ENCODE measurements around the gene WNK1. TPM values are rescaled to one million over a fixed set of nuclear protein-coding genes. Genes with fewer than 3 reads are reported as not detected.

The WNK1 gene
- total and polyA plus RNA-seq, 2 donors (not counting 3 experiments of a cell fraction or from before 2014, with no cell fraction given), result 46.3 to 108 TPM

DNA sequence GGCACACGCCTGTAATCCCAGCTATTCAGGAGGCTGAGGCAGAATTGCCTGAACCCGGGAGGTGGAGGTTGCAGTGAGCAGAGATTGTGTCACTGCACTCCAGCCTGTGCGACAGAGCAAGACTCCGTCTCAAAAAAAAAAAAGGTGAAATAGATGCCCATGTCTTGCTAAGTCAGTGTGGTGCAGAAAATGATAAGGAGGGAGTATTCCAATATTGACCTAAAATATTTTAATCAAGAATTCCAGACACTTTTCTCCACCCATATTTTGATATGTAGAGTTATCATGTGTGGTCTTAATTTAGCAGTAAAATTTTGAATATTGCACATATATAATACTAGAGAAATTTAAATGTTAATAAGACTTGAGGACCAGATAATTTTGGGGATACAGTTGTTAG is 57.7 kb downstream of the WNK1 start:
- Histone ChIP-seq H3K9me1 (replicated peaks; ENCODE audit: control insufficient read depth, extremely low read depth, insufficient read depth, low read length) (no peaks in the 10 kb centered on the region), H3K27ac (ENCODE audit: insufficient read depth, low read depth, low read length) (no peak overlapping the region), H3K36me3 (ENCODE audit: control insufficient read depth in 2 of 2, extremely low read depth in 1 of 2, insufficient read depth in 2 of 2, low read length in 2 of 2) (no peaks in the 10 kb centered on the region), H3K4me2 (ENCODE audit: insufficient read depth, low read length) (no peak overlapping the region), H3K79me2 (ENCODE audit: control insufficient read depth, insufficient read depth, low read length) (peaks cover 72% of the 10 kb centered on the region), H3K9ac (replicated peaks; ENCODE audit: extremely low read depth, insufficient read depth, low read length) (no peak overlapping the region), H3K9me3 (replicated peaks; ENCODE audit: control insufficient read depth, insufficient read depth, low read length) (no peaks in the 10 kb centered on the region), H4K20me1 (replicated peaks; ENCODE audit: control insufficient read depth, extremely low read depth, insufficient read depth, low read length) (peaks cover 12% of the 10 kb centered on the region), H3K27me3 (ENCODE audit: control insufficient read depth in 2 of 2, insufficient read depth in 2 of 2, low read length in 2 of 2) (no peaks in the 10 kb centered on the region), H3K4me1 (ENCODE audit: control insufficient read depth, extremely low read depth, insufficient read depth, low read length) (peaks cover 13% of the 10 kb centered on the region), H3K4me3 (replicated peaks in 1 of 3; ENCODE audit: insufficient read depth in 1 of 3, low read depth in 1 of 3, low read length in 3 of 3) (no peak overlapping the region), H2AFZ (ENCODE audit: low read depth, low read length) (no peak overlapping the region)
- dilution Hi-C loops (cut with MboI; ENCODE audit: extremely low pct_ligation_motif_present, low sequenced_read_pairs), result no loop called here
- TF ChIP-seq, protein P1, sequence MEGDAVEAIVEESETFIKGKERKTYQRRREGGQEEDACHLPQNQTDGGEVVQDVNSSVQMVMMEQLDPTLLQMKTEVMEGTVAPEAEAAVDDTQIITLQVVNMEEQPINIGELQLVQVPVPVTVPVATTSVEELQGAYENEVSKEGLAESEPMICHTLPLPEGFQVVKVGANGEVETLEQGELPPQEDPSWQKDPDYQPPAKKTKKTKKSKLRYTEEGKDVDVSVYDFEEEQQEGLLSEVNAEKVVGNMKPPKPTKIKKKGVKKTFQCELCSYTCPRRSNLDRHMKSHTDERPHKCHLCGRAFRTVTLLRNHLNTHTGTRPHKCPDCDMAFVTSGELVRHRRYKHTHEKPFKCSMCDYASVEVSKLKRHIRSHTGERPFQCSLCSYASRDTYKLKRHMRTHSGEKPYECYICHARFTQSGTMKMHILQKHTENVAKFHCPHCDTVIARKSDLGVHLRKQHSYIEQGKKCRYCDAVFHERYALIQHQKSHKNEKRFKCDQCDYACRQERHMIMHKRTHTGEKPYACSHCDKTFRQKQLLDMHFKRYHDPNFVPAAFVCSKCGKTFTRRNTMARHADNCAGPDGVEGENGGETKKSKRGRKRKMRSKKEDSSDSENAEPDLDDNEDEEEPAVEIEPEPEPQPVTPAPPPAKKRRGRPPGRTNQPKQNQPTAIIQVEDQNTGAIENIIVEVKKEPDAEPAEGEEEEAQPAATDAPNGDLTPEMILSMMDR (IDR thresholded peaks at IDR 0.05; ENCODE audit: extremely low read depth in 1 of 2, insufficient read depth in 1 of 2, low read depth in 1 of 2, low read length in 2 of 2), result no peak
- TF ChIP-seq, protein P2, sequence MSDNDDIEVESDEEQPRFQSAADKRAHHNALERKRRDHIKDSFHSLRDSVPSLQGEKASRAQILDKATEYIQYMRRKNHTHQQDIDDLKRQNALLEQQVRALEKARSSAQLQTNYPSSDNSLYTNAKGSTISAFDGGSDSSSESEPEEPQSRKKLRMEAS (IDR thresholded peaks at IDR 0.05; ENCODE audit: insufficient read depth, insufficient read length), result no peak
- TF ChIP-seq POLR2AphosphoS5 (IDR thresholded peaks at IDR 0.05; ENCODE audit: insufficient read depth, low read depth, low read length), result no peak
- TF ChIP-seq GATA2 (IDR thresholded peaks at IDR 0.05; ENCODE audit: insufficient read depth, insufficient read length, low read depth, low read length), result no peak
- ChIA-PET CTCF (interaction anchor here (1.0 to 8.1 kb wide), 3 partner anchors 29 to 240 kb away, joined by 3 to 129 read pairs (median 5); partner anchors contain the start of gene WNK1), POLR2A (no interaction called here)
- DNase-seq (ENCODE audit: low read depth, low spot score) (no peak), FAIRE-seq (no peak)
- no TSS peak for BruUV-seq (replicated peaks)
- intact Hi-C loops (cut with micrococcal nuclease), result no loop called here

Data from endothelial cell of umbilical vein (primary cell).